SK-MEL-5 (cell line): ENCODE data around the gene DMAC2L. TPM values are rescaled to one million over a fixed set of nuclear protein-coding genes. Genes with fewer than 3 reads are reported as not detected.
"Not testable (repeated sequence)": the region's sequence is repeated elsewhere in the genome, so short reads cannot be mapped to it uniquely, and the experiment has no call there.

Experiments
- DNase-seq: peaks from one replicate; pipeline ENCODE4 v3.0.0-alpha.2; 2016; ENCODE audit warnings: low read depth, low spot score
- in situ Hi-C: cut with HindIII; loops from 2 replicates; pipeline ENCODE4 v1.10.0; 2016; ENCODE audit warnings: low sequenced_read_pairs, high pct_unique_total_duplicates, low pct_unique_long_range_greater_than_20kb
- small RNA-seq, 2 experiments: library from RNA; depleted of rRNA; stranded (forward); fragments of <200 nt; gene quantifications; one replicate each; pipeline ENCODE3, GENCODE V24; 2014
- total RNA-seq: library from RNA; depleted of rRNA; stranded (reverse); fragments of >200 nt; shearing (Covaris generic); gene quantifications from 2 replicates; pipeline ENCODE4 v1.2.3, GENCODE V29; 2014; rRNA removed

Gene DMAC2L
- total RNA-seq, 1 experiment from 2014 or later, result 14.2 TPM

DNA sequence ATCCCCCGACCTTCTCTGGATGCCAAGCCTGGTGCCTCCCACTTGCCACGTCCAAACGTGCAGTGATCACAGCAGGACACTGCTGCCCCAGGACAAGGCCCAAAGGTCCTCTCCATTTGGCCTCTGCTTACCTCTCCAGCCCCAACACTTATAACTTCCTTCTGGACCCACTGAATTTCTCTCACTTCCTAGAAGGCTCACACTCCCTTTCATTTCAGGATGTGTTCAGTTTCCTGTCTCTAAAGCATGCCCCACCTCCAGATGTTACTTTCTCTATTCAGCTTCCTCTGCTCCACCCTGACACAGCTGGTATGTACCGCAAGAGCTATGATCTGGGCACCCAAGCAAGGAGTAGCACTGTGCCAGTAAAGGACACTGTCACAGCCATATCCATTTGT lies 51.6 kb downstream of the DMAC2L start:
- in situ Hi-C loops, result no loop called here
- no peak for DNase-seq

DNA sequence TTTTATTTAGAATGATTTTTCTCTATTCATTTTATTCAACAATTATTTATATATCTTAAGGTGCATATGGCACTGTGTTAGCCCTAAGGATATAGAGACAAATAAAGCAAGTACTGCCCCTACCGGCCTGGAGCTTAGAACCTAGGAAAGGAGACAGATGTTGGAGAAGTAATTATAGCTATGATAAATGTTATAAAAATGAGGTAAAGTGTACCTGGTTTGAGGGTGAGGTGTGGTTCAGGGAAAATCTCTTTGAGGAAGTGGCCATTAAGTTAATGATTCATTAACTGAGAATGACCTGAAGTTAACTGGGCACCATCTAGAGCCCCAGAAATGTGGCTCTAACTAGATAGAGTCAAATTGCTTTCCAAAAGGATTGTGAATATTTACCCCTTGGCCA lies 52.7 kb downstream of the DMAC2L start:
- no peak for DNase-seq
- in situ Hi-C loops, result no loop called here

DNA sequence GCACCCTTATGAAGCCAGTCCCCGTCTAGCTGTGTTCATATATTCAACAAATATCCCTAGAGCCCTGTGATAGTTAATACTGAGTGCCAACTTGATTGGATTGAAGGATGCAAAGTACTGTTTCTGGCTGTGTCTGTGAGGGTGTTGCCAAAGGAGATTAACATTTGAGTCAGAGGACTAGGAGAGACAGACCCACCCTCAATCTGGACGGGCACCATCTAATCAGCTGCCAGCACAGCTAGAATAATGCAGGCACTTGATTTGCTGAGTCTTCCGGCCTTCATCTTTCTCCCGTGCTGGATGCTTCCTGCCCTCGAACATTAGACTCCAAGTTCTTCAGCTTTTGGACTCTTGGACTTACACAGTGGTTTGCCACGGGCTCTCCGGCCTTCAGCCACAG lies 53.4 kb downstream of the DMAC2L start:
- DNase-seq, in situ Hi-C loops: not testable (repeated sequence)

DNA sequence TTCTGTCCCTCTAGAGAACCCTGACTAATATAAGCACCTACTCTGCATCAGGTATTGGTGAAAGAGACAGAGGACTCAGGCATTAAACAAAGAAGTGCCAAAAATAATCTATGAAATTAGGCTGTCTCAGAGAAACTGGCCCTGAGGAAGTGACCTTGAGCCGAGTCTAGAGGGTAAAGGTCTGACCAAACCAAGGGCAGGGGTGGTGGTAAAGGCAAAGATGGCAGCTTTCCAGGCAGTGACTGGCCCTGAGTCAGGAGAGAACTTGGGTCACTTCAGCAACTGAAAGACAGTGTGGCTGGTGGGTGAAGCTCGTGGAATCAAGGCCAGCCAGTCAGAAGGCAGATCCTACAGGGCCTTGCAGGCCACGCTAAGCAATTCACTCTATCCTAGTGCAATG lies 54.0 kb downstream of the DMAC2L start:
- in situ Hi-C loops, result no loop called here
- no peak for DNase-seq

DNA sequence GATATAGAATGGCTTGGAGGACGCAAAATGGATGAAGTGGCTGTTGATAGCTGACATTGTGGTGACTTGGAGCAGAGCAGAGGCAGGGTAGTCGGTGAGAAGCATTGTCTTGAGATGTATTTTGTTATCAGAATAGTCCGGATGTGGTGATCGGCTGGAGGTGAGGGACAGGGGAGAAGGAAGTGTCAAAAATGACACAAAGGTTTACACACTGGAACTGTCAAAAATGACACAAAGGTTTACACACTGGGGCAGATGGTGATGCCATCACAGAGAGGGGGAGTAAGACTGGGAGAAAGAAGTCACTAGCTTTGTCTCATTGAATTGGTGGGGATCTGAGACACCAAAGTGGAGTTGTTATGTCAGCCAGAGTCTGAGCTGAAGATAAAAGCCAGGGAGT lies 54.5 kb downstream of the DMAC2L start:
- no peak for DNase-seq
- in situ Hi-C loops, result no loop called here

DNA sequence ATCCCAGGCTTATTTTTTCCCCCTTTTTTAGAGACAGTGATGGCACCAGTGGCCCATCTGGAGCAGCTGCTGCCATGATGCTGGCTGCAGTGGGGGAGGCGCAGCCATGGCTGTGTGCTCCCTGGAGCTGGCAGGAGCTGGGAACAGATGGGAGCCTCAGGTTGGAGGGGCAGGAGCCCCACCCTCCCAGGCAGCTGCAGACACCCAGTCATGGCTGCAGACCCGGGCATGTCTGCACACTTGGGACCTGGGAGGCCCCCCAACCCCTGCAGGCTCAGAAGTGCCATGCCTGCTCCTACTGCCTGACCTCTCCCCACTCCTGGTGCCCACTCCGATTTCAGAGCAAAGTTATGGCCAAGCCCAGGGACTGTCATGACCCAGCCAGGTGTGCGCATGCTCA lies 59.4 kb downstream of the DMAC2L start:
- in situ Hi-C loops, result no loop called here

DNA sequence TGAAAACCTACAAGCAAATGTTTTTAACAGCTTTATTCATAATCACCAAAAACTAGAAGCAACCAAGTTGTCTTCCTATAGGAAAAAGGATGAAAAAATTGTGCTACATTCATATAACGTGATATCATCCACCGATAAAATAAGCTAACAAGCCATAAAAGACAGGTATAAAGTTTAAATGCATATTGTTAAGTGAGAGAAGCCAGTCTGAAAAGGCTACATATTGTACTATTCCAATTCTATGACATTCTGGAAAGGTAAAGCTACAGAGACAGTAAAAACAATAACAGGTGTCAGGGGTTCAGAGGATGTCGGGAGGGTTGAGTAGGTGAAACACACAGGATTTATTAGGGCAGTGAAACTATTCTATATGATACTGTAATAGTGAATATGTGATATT lies 61.8 kb downstream of the DMAC2L start:
- in situ Hi-C loops, result no loop called here
- DNase-seq, result no peak

More for the DNA sequence above, 59.4 kb downstream of the DMAC2L start:
- no peak for DNase-seq

DNA sequence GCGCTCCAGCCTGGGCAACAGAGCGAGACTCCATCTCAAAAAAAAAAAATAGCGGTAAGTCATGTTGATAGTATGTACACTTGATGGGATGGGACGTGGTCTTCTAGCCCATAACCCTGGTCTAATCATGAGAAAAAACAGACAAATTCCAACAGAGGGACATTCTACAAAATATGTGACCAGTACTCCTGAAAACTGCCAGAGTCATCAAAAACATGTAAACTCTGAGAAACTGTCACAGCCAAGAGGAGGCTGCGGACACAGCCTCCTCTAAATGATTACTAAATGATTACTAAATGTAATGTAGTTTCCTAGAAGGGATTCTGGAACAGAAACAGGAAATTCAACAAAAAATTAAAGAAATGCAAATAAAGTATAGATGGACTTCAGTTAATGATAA lies 63.6 kb downstream of the DMAC2L start:
- DNase-seq, result no peak
- in situ Hi-C loops, result no loop called here

Small RNA genes lying within 50 kb of the gene (small RNA-seq; reads per million reads assigned to genes)
- gene MIR4504, result 0 reads per million in 2 experiments

Other genes starting within 250 kb of the DMAC2L start
- gene VCPKMT, start 195.8 kb upstream of the DMAC2L start, total RNA-seq, result 4.9 and 6.8 TPM in 2 replicates
- gene SOS2, start 80.7 kb upstream of the DMAC2L start, total RNA-seq, result 16.4 and 19.3 TPM in 2 replicates
- 6.4 and 8.5 TPM in 2 replicates for gene L2HGDH, start 95 bp upstream of the DMAC2L start, total RNA-seq
- 3.6 and 89.0 TPM in 2 replicates for gene CDKL1, start 84.6 kb downstream of the DMAC2L start, total RNA-seq
- gene MAP4K5, start 220.2 kb downstream of the DMAC2L start, total RNA-seq, result 34.3 and 38.4 TPM in 2 replicates
- 4.5 and 4.8 TPM in 2 replicates for gene ATL1, start 247.8 kb downstream of the DMAC2L start, total RNA-seq